Aorta (tissue), 5 donors: ENCODE measurements around the gene RBPJ. TPM values are rescaled to one million over a fixed set of nuclear protein-coding genes. Genes with fewer than 3 reads are reported as not detected.

Experiments
- ATAC-seq: fragments of 200-7000 bp; cut with Tn5 transposase; one replicate; pipeline ENCODE4 v1.9.1; 2022; ENCODE audit warnings: moderate library complexity; ENCODE audit not compliant: low FRiP score
- DNase-seq, 2 donors: peaks; one replicate each; pipeline ENCODE4 v3.0.0-alpha.2; 2020
- H3K27ac ChIP-seq, 2 donors: one replicate each; pipeline ENCODE4 v1.5.1; 2013; ENCODE audit warnings: low read length in 2 of 2, mild to moderate bottlenecking in 2 of 2, moderate library complexity in 2 of 2, control low read depth in 1 of 2, inconsistent platforms in 1 of 2, low read depth in 1 of 2
- H3K27me3 ChIP-seq, 2 donors: one replicate each; pipeline ENCODE4 v1.6.1; 2013; ENCODE audit warnings: control low read depth in 1 of 2, low read length in 1 of 2, mild to moderate bottlenecking in 1 of 2, moderate library complexity in 1 of 2; ENCODE audit not compliant: insufficient read depth in 2 of 2, control insufficient read depth in 1 of 2
- H3K36me3 ChIP-seq, 2 donors: one replicate each; pipeline ENCODE4 v1.6.1; 2013; ENCODE audit warnings: control low read depth in 1 of 2, low read length in 1 of 2, mild to moderate bottlenecking in 1 of 2; ENCODE audit not compliant: insufficient read depth in 2 of 2, control insufficient read depth in 1 of 2
- H3K4me1 ChIP-seq, 2 donors: one replicate each; pipeline ENCODE4 v1.6.1; 2013; ENCODE audit warnings: low read length in 2 of 2, control low read depth in 1 of 2, mild to moderate bottlenecking in 1 of 2, moderate library complexity in 1 of 2; ENCODE audit not compliant: insufficient read depth in 2 of 2, control insufficient read depth in 1 of 2
- H3K4me3 ChIP-seq, 2 donors: one replicate each; pipeline ENCODE4 v1.5.1; 2013; ENCODE audit warnings: low read length in 2 of 2, control low read depth in 1 of 2, mild to moderate bottlenecking in 1 of 2
- H3K9me3 ChIP-seq: one replicate; pipeline ENCODE4 v1.6.1; 2013; ENCODE audit warnings: mild to moderate bottlenecking, low read length; ENCODE audit not compliant: control insufficient read depth
- WGBS, 2 donors: extraction: QIAGEN DNeasy Blood & Tissue Kit; methylation state at CpG; one replicate each; pipeline ENCODE4 v1.1.7; 2013; 5-methylcytosine and 5-hydroxymethylcytosine counted together
- intact Hi-C, 2 donors: fragments of 100-400 bp; cut with DNase I; formaldehyde crosslinking; loops; one replicate each; pipeline versions ENCODE4 v1.14.2 to v1.15.0; 2022
- polyA plus RNA-seq, 2 donors: library from polyadenylated mRNA; stranded (reverse); fragments of 200-250 nt; gene quantifications; one replicate each; pipeline ENCODE4 v1.2.3, GENCODE V29; 2013
- total RNA-seq, 2 donors: library from RNA; stranded (reverse); fragmentation: NEBNext Ultra II Directional; extraction: Animal tissue kit (Norgen Biotek cat#: 25700); gene quantifications; one replicate each; pipeline ENCODE4 v1.2.1, GENCODE V29; 2021
- donor health status: healthy with polysubstance abuse.
- donor health status: Bipolar disorder and iron deficiency.
- donor health status: DM: no; HTN: no; CAD: no.
- donor health status: DM: no; HTN: no; CAD: no.
- donor health status: DM: yes; HTN: yes; CAD: no.

Gene RBPJ
- total and polyA plus RNA-seq, 4 donors: 24.9 to 162 (median 57.4) TPM

GRCh38 chr4:26285272-26285671 lies 35.5 kb upstream of the RBPJ start:
- no peak for DNase-seq
- Histone ChIP-seq H3K4me3 (no peak overlapping the region), H3K9me3 (no peaks in the 10 kb centered on the region), H3K36me3 (no peaks in the 10 kb centered on the region), H3K4me1 (no peaks in the 10 kb centered on the region), H3K27me3 (no peaks in the 10 kb centered on the region), H3K27ac (no peak overlapping the region)
- intact Hi-C loops: no loop called here
- WGBS, 2 donors: 93 to 95% methylated on average over 4 of the region's 4 CpGs
- no peak for ATAC-seq

- ATAC-seq (no peak), DNase-seq (no peak)
- Histone ChIP-seq H3K36me3 (no peaks in the 10 kb centered on the region), H3K27ac (no peak overlapping the region), H3K27me3 (no peaks in the 10 kb centered on the region), H3K4me1 (no peaks in the 10 kb centered on the region), H3K9me3 (no peaks in the 10 kb centered on the region), H3K4me3 (no peak overlapping the region)
- WGBS, 2 donors: 85 to 90% methylated on average over 1 of the region's 1 CpG
- intact Hi-C loops: no loop called here
These were observed 33.1 kb upstream of the RBPJ start for GRCh38 chr4:26287756-26288155.

- DNase-seq: peak in 1 of 2 donors; percentile 60
- WGBS, 2 donors: 81 to 86% methylated on average over 4 of the region's 4 CpGs
- Histone ChIP-seq H3K4me3 (no peak overlapping the region), H3K9me3 (no peaks in the 10 kb centered on the region), H3K27ac (no peak overlapping the region), H3K36me3 (no peaks in the 10 kb centered on the region), H3K27me3 (no peaks in the 10 kb centered on the region), H3K4me1 (no peaks in the 10 kb centered on the region)
- intact Hi-C loops: no loop called here
- no peak for ATAC-seq
These were observed 32.4 kb upstream of the RBPJ start for GRCh38 chr4:26288355-26288909.

- H3K9me3 ChIP-seq: no peaks in the 10 kb centered on the region
- intact Hi-C loops: no loop called here
- no peak for DNase-seq
- H3K4me3 ChIP-seq: no peak overlapping the region
- 94 to 96% methylated on average over 4 of the region's 4 CpGs for WGBS, 2 donors
- H3K27me3 ChIP-seq: no peaks in the 10 kb centered on the region
- no peak for ATAC-seq
- no peak overlapping the region for H3K27ac ChIP-seq
- no peaks in the 10 kb centered on the region for H3K4me1 ChIP-seq
- H3K36me3 ChIP-seq: no peaks in the 10 kb centered on the region
These were observed 31.4 kb upstream of the RBPJ start for GRCh38 chr4:26289401-26289800.

GRCh38 chr4:26290321-26290720 lies 30.5 kb upstream of the RBPJ start:
- Histone ChIP-seq H3K27me3 (no peaks in the 10 kb centered on the region), H3K36me3 (no peaks in the 10 kb centered on the region), H3K4me1 (no peaks in the 10 kb centered on the region), H3K4me3 (no peak overlapping the region), H3K27ac (no peak overlapping the region), H3K9me3 (no peaks in the 10 kb centered on the region)
- DNase-seq: no peak
- no peak for ATAC-seq
- 48 to 51% methylated on average over 3 of the region's 3 CpGs for WGBS, 2 donors
- intact Hi-C loops: no loop called here

- no peak overlapping the region for H3K27ac ChIP-seq
- H3K4me3 ChIP-seq: no peak overlapping the region
- 67 to 74% methylated on average over 5 of the region's 5 CpGs for WGBS, 2 donors
- DNase-seq (no peak), ATAC-seq (no peak)
- H3K9me3 ChIP-seq: no peaks in the 10 kb centered on the region
- no peaks in the 10 kb centered on the region for H3K36me3 ChIP-seq
- H3K4me1 ChIP-seq: no peaks in the 10 kb centered on the region
- H3K27me3 ChIP-seq: no peaks in the 10 kb centered on the region
- intact Hi-C loops: no loop called here
These were observed 25.9 kb upstream of the RBPJ start for GRCh38 chr4:26294904-26295303.

- 86 to 92% methylated on average over 2 of the region's 2 CpGs for WGBS, 2 donors
These were observed 24.8 kb upstream of the RBPJ start for GRCh38 chr4:26296021-26296420.

GRCh38 chr4:26296514-26296913 lies 24.3 kb upstream of the RBPJ start:
- ATAC-seq (no peak), DNase-seq (no peak)
- H3K27me3 ChIP-seq: no peaks in the 10 kb centered on the region
- no peak overlapping the region for H3K4me3 ChIP-seq
- no peaks in the 10 kb centered on the region for H3K4me1 ChIP-seq
- intact Hi-C loops: no loop called here
- no peak overlapping the region for H3K27ac ChIP-seq
- no peaks in the 10 kb centered on the region for H3K9me3 ChIP-seq
- 96 to 97% methylated on average over 4 of the region's 4 CpGs for WGBS, 2 donors
- H3K36me3 ChIP-seq: no peaks in the 10 kb centered on the region

More at GRCh38 chr4:26296021-26296420, 24.8 kb upstream of the RBPJ start:
- no peaks in the 10 kb centered on the region for H3K9me3 ChIP-seq
- no peaks in the 10 kb centered on the region for H3K27me3 ChIP-seq
- H3K4me3 ChIP-seq: no peak overlapping the region
- H3K36me3 ChIP-seq: no peaks in the 10 kb centered on the region
- intact Hi-C loops: no loop called here
- no peak overlapping the region for H3K27ac ChIP-seq
- H3K4me1 ChIP-seq: no peaks in the 10 kb centered on the region
- ATAC-seq: no peak
- no peak for DNase-seq

GRCh38 chr4:26297219-26297618 lies 23.6 kb upstream of the RBPJ start:
- Histone ChIP-seq H3K36me3 (no peaks in the 10 kb centered on the region), H3K4me3 (no peak overlapping the region), H3K9me3 (no peaks in the 10 kb centered on the region), H3K4me1 (no peaks in the 10 kb centered on the region), H3K27me3 (no peaks in the 10 kb centered on the region), H3K27ac (no peak overlapping the region)
- ATAC-seq (no peak), DNase-seq (no peak)
- 80 to 89% methylated on average over 7 of the region's 7 CpGs for WGBS, 2 donors
- intact Hi-C loops: no loop called here
